ENCODE measurements around the gene SLC39A3. TPM values are rescaled to one million over a fixed set of nuclear protein-coding genes. Genes with fewer than 3 reads are reported as not detected.

SLC39A3 gene
- total and polyA plus RNA-seq, 12 donors = 25.1 to 75.8 (median 41.8) TPM

- Histone ChIP-seq H3K4me1 (replicated peaks in 1 of 2) (peaks cover 11 to 31% of the 10 kb centered on the region in 2 donors), H3K27ac (peak overlapping the region in 2 of 5 donors; percentile 32 to 89), H3K4me3 (no peak overlapping the region), H3K36me3 (replicated peaks in 1 of 2) (peaks cover 0 to 12% of the 10 kb centered on the region in 2 donors), H3K27me3 (no peaks in the 10 kb centered on the region), H3K9me3 (replicated peaks in 1 of 3) (no peaks in the 10 kb centered on the region)
- 76 to 83% (median 77%) methylated on average over 21 to 29 of the region's 29 CpGs for WGBS, 4 donors
- TF ChIP-seq CTCF (IDR thresholded peaks at IDR 0.05) = no peak
- no peak for TF ChIP-seq POLR2A (IDR thresholded peaks at IDR 0.05)
- no peak for DNase-seq
- intact Hi-C loops (cut with DNase I) = no loop called here
Observed at GRCh38 chr19:2771786-2772674, 32.2 kb upstream of the SLC39A3 start.

GRCh38 chr19:2770055-2771013 lies 30.5 kb upstream of the SLC39A3 start:
- intact Hi-C loops (cut with DNase I) = no loop called here
- 58 to 86% (median 62%) methylated on average over 4 to 40 of the region's 40 CpGs for WGBS, 4 donors
- Histone ChIP-seq H3K27ac (peak overlapping the region in 4 of 5 donors; percentile 48 to 89 (median 70)), H3K4me1 (replicated peaks in 1 of 2) (peaks cover 11 to 29% of the 10 kb centered on the region in 2 donors), H3K36me3 (replicated peaks in 1 of 2) (peaks cover 0 to 28% of the 10 kb centered on the region in 2 donors), H3K27me3 (no peaks in the 10 kb centered on the region), H3K9me3 (replicated peaks in 1 of 3) (no peaks in the 10 kb centered on the region), H3K4me3 (no peak overlapping the region)
- peak in 6 of 7 donors; percentile 53 to 83 (median 56) for DNase-seq
- TF ChIP-seq CTCF (IDR thresholded peaks at IDR 0.05) = no peak
- TF ChIP-seq POLR2A (IDR thresholded peaks at IDR 0.05) = no peak

GRCh38 chr19:2769218-2769617 lies 29.4 kb upstream of the SLC39A3 start:
- DNase-seq = no peak
- Histone ChIP-seq H3K4me1 (replicated peaks in 1 of 2) (peaks cover 11 to 21% of the 10 kb centered on the region in 2 donors), H3K27ac (peak overlapping the region in 2 of 5 donors; percentile 8 to 89), H3K36me3 (replicated peaks in 1 of 2) (peaks cover 0 to 39% of the 10 kb centered on the region in 2 donors), H3K4me3 (no peak overlapping the region), H3K9me3 (replicated peaks in 1 of 3) (no peaks in the 10 kb centered on the region), H3K27me3 (no peaks in the 10 kb centered on the region)
- WGBS, 4 donors = 86 to 96% (median 89%) methylated on average over 1 to 8 of the region's 8 CpGs; no CpG with 5 or more reads in 1 of the 4 donors
- intact Hi-C loops (cut with DNase I) = no loop called here
- TF ChIP-seq CTCF (IDR thresholded peaks at IDR 0.05) = no peak
- TF ChIP-seq POLR2A (IDR thresholded peaks at IDR 0.05) = no peak

Data from adrenal gland (tissue), 12 donors.